Activated naive CD8-positive, alpha-beta T cell (primary cell): ENCODE data around the gene EDRF1.
"Not testable (repeated sequence)": the region's sequence is repeated elsewhere in the genome, so short reads cannot be mapped to it uniquely, and the experiment has no call there.

Experiments used
- H3K27ac Mint-ChIP-seq: one replicate; pipeline ENCODE4 v1.8.0; 2021; ENCODE audit warnings: mixed read lengths
- H3K27me3 Mint-ChIP-seq: one replicate; pipeline ENCODE4 v1.8.0; 2021; ENCODE audit warnings: mixed read lengths
- H3K36me3 Mint-ChIP-seq: one replicate; pipeline ENCODE4 v1.8.0; 2021; ENCODE audit warnings: mixed read lengths
- H3K4me1 Mint-ChIP-seq: one replicate; pipeline ENCODE4 v1.8.0; 2021; ENCODE audit warnings: low read depth, mixed read lengths
- H3K4me3 Mint-ChIP-seq: one replicate; pipeline ENCODE4 v1.8.0; 2021; ENCODE audit warnings: mild to moderate bottlenecking, mixed read lengths
- H3K9me3 Mint-ChIP-seq: one replicate; pipeline ENCODE4 v1.8.0; 2021; ENCODE audit warnings: low read depth, mixed read lengths

The EDRF1 gene

GRCh38 chr10:125694883-125695282 is 24.6 kb upstream of the EDRF1 start:
- H3K27me3 Mint-ChIP-seq = peaks cover 1% of the 10 kb centered on the region
- peaks cover 5% of the 10 kb centered on the region for H3K4me1 Mint-ChIP-seq
- H3K27ac Mint-ChIP-seq = no peak overlapping the region
- H3K9me3 Mint-ChIP-seq = no peaks in the 10 kb centered on the region
- no peak overlapping the region for H3K4me3 Mint-ChIP-seq
- no peaks in the 10 kb centered on the region for H3K36me3 Mint-ChIP-seq

- not testable (repeated sequence) for H3K4me1 Mint-ChIP-seq, H3K9me3 Mint-ChIP-seq, H3K27me3 Mint-ChIP-seq, H3K36me3 Mint-ChIP-seq, H3K27ac Mint-ChIP-seq, H3K4me3 Mint-ChIP-seq
These were observed 22.6 kb upstream of the EDRF1 start for GRCh38 chr10:125696884-125697283.

- Mint-ChIP-seq H3K9me3 (peaks cover 4% of the 10 kb centered on the region), H3K36me3 (no peaks in the 10 kb centered on the region), H3K4me3 (no peak overlapping the region), H3K27ac (no peak overlapping the region), H3K4me1 (no peaks in the 10 kb centered on the region), H3K27me3 (peaks cover 2% of the 10 kb centered on the region)
These were observed 21.0 kb upstream of the EDRF1 start for GRCh38 chr10:125698481-125698998.

GRCh38 chr10:125699562-125700143 is 19.9 kb upstream of the EDRF1 start:
- peaks cover 2% of the 10 kb centered on the region for H3K27me3 Mint-ChIP-seq
- no peak overlapping the region for H3K4me3 Mint-ChIP-seq
- H3K27ac Mint-ChIP-seq = no peak overlapping the region
- H3K4me1 Mint-ChIP-seq = no peaks in the 10 kb centered on the region
- no peaks in the 10 kb centered on the region for H3K36me3 Mint-ChIP-seq
- H3K9me3 Mint-ChIP-seq = peaks cover 4% of the 10 kb centered on the region

- H3K4me3 Mint-ChIP-seq = no peak overlapping the region
- no peak overlapping the region for H3K27ac Mint-ChIP-seq
- H3K9me3 Mint-ChIP-seq = peaks cover 4% of the 10 kb centered on the region
- no peaks in the 10 kb centered on the region for H3K4me1 Mint-ChIP-seq
- H3K36me3 Mint-ChIP-seq = no peaks in the 10 kb centered on the region
- peaks cover 2% of the 10 kb centered on the region for H3K27me3 Mint-ChIP-seq
These were observed 19.1 kb upstream of the EDRF1 start for GRCh38 chr10:125700355-125700911.

- Mint-ChIP-seq H3K4me1 (no peaks in the 10 kb centered on the region), H3K27ac (no peak overlapping the region), H3K9me3 (peaks cover 1% of the 10 kb centered on the region), H3K4me3 (no peak overlapping the region), H3K27me3 (peaks cover 3% of the 10 kb centered on the region), H3K36me3 (peaks cover 12% of the 10 kb centered on the region)
These were observed 11.7 kb upstream of the EDRF1 start for GRCh38 chr10:125707541-125708468.

- H3K27ac Mint-ChIP-seq = no peak overlapping the region
- H3K4me3 Mint-ChIP-seq = no peak overlapping the region
- H3K9me3 Mint-ChIP-seq = peaks cover 5% of the 10 kb centered on the region
- peaks cover 13% of the 10 kb centered on the region for H3K36me3 Mint-ChIP-seq
- no peaks in the 10 kb centered on the region for H3K4me1 Mint-ChIP-seq
- peaks cover 2% of the 10 kb centered on the region for H3K27me3 Mint-ChIP-seq
These were observed 10.5 kb upstream of the EDRF1 start for GRCh38 chr10:125708971-125709503.

- Mint-ChIP-seq H3K4me3 (no peak overlapping the region), H3K36me3 (peaks cover 15% of the 10 kb centered on the region), H3K27ac (no peak overlapping the region), H3K9me3 (peaks cover 8% of the 10 kb centered on the region), H3K4me1 (no peaks in the 10 kb centered on the region), H3K27me3 (peaks cover 2% of the 10 kb centered on the region)
These were observed 9.7 kb upstream of the EDRF1 start for GRCh38 chr10:125709553-125710474.

- no peaks in the 10 kb centered on the region for H3K4me1 Mint-ChIP-seq
These were observed 8.3 kb upstream of the EDRF1 start for GRCh38 chr10:125711110-125711750.

GRCh38 chr10:125714728-125715127 is 4.8 kb upstream of the EDRF1 start:
- H3K27ac Mint-ChIP-seq, H3K27me3 Mint-ChIP-seq, H3K9me3 Mint-ChIP-seq, H3K4me3 Mint-ChIP-seq, H3K4me1 Mint-ChIP-seq: not testable (repeated sequence)
- peaks cover 11% of the 10 kb centered on the region for H3K36me3 Mint-ChIP-seq

More at GRCh38 chr10:125711110-125711750, 8.3 kb upstream of the EDRF1 start:
- Mint-ChIP-seq H3K27ac (no peak overlapping the region), H3K9me3 (peaks cover 8% of the 10 kb centered on the region), H3K4me3 (no peak overlapping the region), H3K36me3 (peaks cover 15% of the 10 kb centered on the region), H3K27me3 (peaks cover 2% of the 10 kb centered on the region)

- peak overlapping the region; percentile 98 for H3K27ac Mint-ChIP-seq
- H3K27me3 Mint-ChIP-seq = no peaks in the 10 kb centered on the region
- peaks cover 34% of the 10 kb centered on the region for H3K4me1 Mint-ChIP-seq
- H3K4me3 Mint-ChIP-seq = peak overlapping the region; percentile 96
- H3K36me3 Mint-ChIP-seq = peaks cover 12% of the 10 kb centered on the region
- H3K9me3 Mint-ChIP-seq = no peaks in the 10 kb centered on the region
These were observed 483 bp downstream of the EDRF1 start for GRCh38 chr10:125720002-125720382.

GRCh38 chr10:125721035-125721434 is 1.5 kb downstream of the EDRF1 start:
- Mint-ChIP-seq H3K36me3 (peaks cover 13% of the 10 kb centered on the region), H3K27ac (peak overlapping the region; percentile 77), H3K27me3 (no peaks in the 10 kb centered on the region), H3K9me3 (no peaks in the 10 kb centered on the region), H3K4me1 (peaks cover 34% of the 10 kb centered on the region), H3K4me3 (peak overlapping the region; percentile 96)

GRCh38 chr10:125722811-125723210 is 3.3 kb downstream of the EDRF1 start:
- Mint-ChIP-seq H3K4me1 (peaks cover 36% of the 10 kb centered on the region), H3K27ac (peak overlapping the region; percentile 17), H3K9me3 (no peaks in the 10 kb centered on the region), H3K36me3 (peaks cover 15% of the 10 kb centered on the region), H3K4me3 (no peak overlapping the region), H3K27me3 (no peaks in the 10 kb centered on the region)

GRCh38 chr10:125726914-125727313 is 7.4 kb downstream of the EDRF1 start:
- peaks cover 13% of the 10 kb centered on the region for H3K4me1 Mint-ChIP-seq
- no peaks in the 10 kb centered on the region for H3K9me3 Mint-ChIP-seq
- no peak overlapping the region for H3K27ac Mint-ChIP-seq
- no peak overlapping the region for H3K4me3 Mint-ChIP-seq
- H3K27me3 Mint-ChIP-seq = no peaks in the 10 kb centered on the region
- peaks cover 16% of the 10 kb centered on the region for H3K36me3 Mint-ChIP-seq
